ENCODE measurements around the gene MAIP1. TPM values are rescaled to one million over a fixed set of nuclear protein-coding genes. Genes with fewer than 3 reads are reported as not detected.
A peak's percentile ranks its signal among the peaks of the same experiment; 100 is the strongest.

MAIP1 gene
- total and polyA plus RNA-seq, 9 of the 15 experiments (the other 6 are each of a cell fraction or from before 2014, with no cell fraction given): 3.6 to 30.0 (median 24.5) TPM

GRCh38 chr2:199951023-199951422 is 4.4 kb upstream of the MAIP1 start (continued):
- TF ChIP-seq TGIF2 (CRISPR knock-in tag; IDR thresholded peaks at IDR 0.05): no peak

- H3K9ac ChIP-seq (ENCODE audit: insufficient read depth in 1 of 2, low read depth in 2 of 2, low read length in 2 of 2): peak overlapping the region; percentile 86 to 99
- DNase-seq (ENCODE audit: extremely low read depth in 1 of 4, low spot score in 3 of 4) (no peak), ATAC-seq (peak; percentile 76), FAIRE-seq (peak; percentile 29)
- CTCF ChIA-PET (ENCODE audit: low intra/inter-chr PET ratio): no interaction called here
- in situ Hi-C loops (cut with MboI): loop anchor here (25.0 kb wide), 1 partner anchor 1257 kb away; no protein-coding TSS in a partner anchor
- H4K20me1 ChIP-seq (replicated peaks; ENCODE audit: control insufficient read depth, insufficient read depth, low read length): no peaks in the 10 kb centered on the region
- H3K4me3 ChIP-seq: peak overlapping the region; percentile 68
- BruUV-seq (replicated peaks): TSS peak; percentile 73
- peaks cover 2 to 15% of the 10 kb centered on the region in 2 experiments; a peak in 3 of 5 replicates for H3K4me1 ChIP-seq (replicated peaks in 1 of 2; ENCODE audit: control insufficient read depth in 2 of 2, insufficient read depth in 2 of 2, low read length in 2 of 2)
- no peaks in the 10 kb centered on the region for H3K27me3 ChIP-seq (ENCODE audit: control insufficient read depth in 2 of 2, insufficient read depth in 2 of 2, low read length in 2 of 2)
- peaks cover 90% of the 10 kb centered on the region for H3K79me2 ChIP-seq (ENCODE audit: control insufficient read depth, insufficient read depth, low read length)
- no peaks in the 10 kb centered on the region for H3K9me3 ChIP-seq (replicated peaks; ENCODE audit: control insufficient read depth, insufficient read depth, low read depth, low read length)
- H2AFZ ChIP-seq (ENCODE audit: low read depth, low read length): peak overlapping the region; percentile 91
- 1% methylated on average over 11 of the region's 13 CpGs for WGBS (ENCODE audit: insufficient coverage, low coverage, missing lambda C conversion rate)
- H3K9me1 ChIP-seq (ENCODE audit: control insufficient read depth, insufficient read depth, low read length): no peaks in the 10 kb centered on the region
- no peak for TF ChIP-seq NR2C2 (CRISPR knock-in tag; IDR thresholded peaks at IDR 0.05)
- 0 out of 2 replicates have a peak, but pooled peaks have one; percentile 88 for TF ChIP-seq NR2C2 (tag; IDR thresholded peaks at IDR 0.05)
- TF ChIP-seq SRF (CRISPR knock-in tag; IDR thresholded peaks at IDR 0.05): no peak
- POLR2A ChIA-PET: interaction anchor here (1.0 kb wide), 1 partner anchor 11 kb away, joined by 3 read pairs; no protein-coding TSS in a partner anchor
- H3K4me2 ChIP-seq (ENCODE audit: insufficient read depth, low read length): peak overlapping the region; percentile 76
- intact Hi-C loops (cut with micrococcal nuclease): no loop called here
- H3K27ac ChIP-seq (ENCODE audit: extremely low read depth, low read depth, low read length): peak overlapping the region; percentile 92
- peaks cover 45% of the 10 kb centered on the region; the same call in 2 of the 3 replicates for H3K36me3 ChIP-seq (ENCODE audit: control insufficient read depth, insufficient read depth, low read length)
These were observed 409 bp upstream of the MAIP1 start for GRCh38 chr2:199955007-199955338.

- intact Hi-C loops (cut with micrococcal nuclease): no loop called here
- no TSS peak for BruUV-seq (replicated peaks)
- peak overlapping the region; percentile 92 for H3K27ac ChIP-seq (ENCODE audit: extremely low read depth, low read depth, low read length)
- H2AFZ ChIP-seq (ENCODE audit: low read depth, low read length): peak overlapping the region; percentile 91
- peaks cover 2 to 15% of the 10 kb centered on the region in 2 experiments; a peak in 3 of 5 replicates for H3K4me1 ChIP-seq (replicated peaks in 1 of 2; ENCODE audit: control insufficient read depth in 2 of 2, insufficient read depth in 2 of 2, low read length in 2 of 2)
- no peak for FAIRE-seq
- H4K20me1 ChIP-seq (replicated peaks; ENCODE audit: control insufficient read depth, insufficient read depth, low read length): no peaks in the 10 kb centered on the region
- H3K27me3 ChIP-seq (ENCODE audit: control insufficient read depth in 2 of 2, insufficient read depth in 2 of 2, low read length in 2 of 2): no peaks in the 10 kb centered on the region
- no peak for DNase-seq (ENCODE audit: extremely low read depth in 1 of 4, low spot score in 3 of 4)
- ATAC-seq: no peak
- no peaks in the 10 kb centered on the region for H3K9me1 ChIP-seq (ENCODE audit: control insufficient read depth, insufficient read depth, low read length)
- no peaks in the 10 kb centered on the region for H3K9me3 ChIP-seq (replicated peaks; ENCODE audit: control insufficient read depth, insufficient read depth, low read depth, low read length)
- peak overlapping the region; percentile 68 for H3K4me3 ChIP-seq
- in situ Hi-C loops (cut with MboI): loop anchor here (25.0 kb wide), 1 partner anchor 1256 kb away; no protein-coding TSS in a partner anchor
- ChIA-PET POLR2A (interaction anchor here (0.7 to 0.9 kb wide), 2 partner anchors 11 to 148 kb away, joined by 3 to 4 read pairs; no protein-coding TSS in a partner anchor), CTCF (ENCODE audit: low intra/inter-chr PET ratio) (no interaction called here)
- TF ChIP-seq USF1 (CRISPR knock-in tag; IDR thresholded peaks at IDR 0.05) (no peak), SIRT6 (IDR thresholded peaks at IDR 0.05; ENCODE audit: low read depth, low read length) (no peak), ZFX (CRISPR knock-in tag; IDR thresholded peaks at IDR 0.05) (peak; percentile 72)
- peaks cover 82% of the 10 kb centered on the region for H3K79me2 ChIP-seq (ENCODE audit: control insufficient read depth, insufficient read depth, low read length)
- H3K9ac ChIP-seq (ENCODE audit: insufficient read depth in 1 of 2, low read depth in 2 of 2, low read length in 2 of 2): peak overlapping the region; percentile 86 to 99
- WGBS (ENCODE audit: insufficient coverage, low coverage, missing lambda C conversion rate): 0% methylated on average over 9 of the region's 10 CpGs
- peak overlapping the region; percentile 76 for H3K4me2 ChIP-seq (ENCODE audit: insufficient read depth, low read length)
- peaks cover 45% of the 10 kb centered on the region; the same call in 1 of the 3 replicates for H3K36me3 ChIP-seq (ENCODE audit: control insufficient read depth, insufficient read depth, low read length)
These were observed 639 bp downstream of the MAIP1 start for GRCh38 chr2:199956062-199956380.

Data from K562 (cell line).